ENCODE data around the gene ALOX5.

DNA sequence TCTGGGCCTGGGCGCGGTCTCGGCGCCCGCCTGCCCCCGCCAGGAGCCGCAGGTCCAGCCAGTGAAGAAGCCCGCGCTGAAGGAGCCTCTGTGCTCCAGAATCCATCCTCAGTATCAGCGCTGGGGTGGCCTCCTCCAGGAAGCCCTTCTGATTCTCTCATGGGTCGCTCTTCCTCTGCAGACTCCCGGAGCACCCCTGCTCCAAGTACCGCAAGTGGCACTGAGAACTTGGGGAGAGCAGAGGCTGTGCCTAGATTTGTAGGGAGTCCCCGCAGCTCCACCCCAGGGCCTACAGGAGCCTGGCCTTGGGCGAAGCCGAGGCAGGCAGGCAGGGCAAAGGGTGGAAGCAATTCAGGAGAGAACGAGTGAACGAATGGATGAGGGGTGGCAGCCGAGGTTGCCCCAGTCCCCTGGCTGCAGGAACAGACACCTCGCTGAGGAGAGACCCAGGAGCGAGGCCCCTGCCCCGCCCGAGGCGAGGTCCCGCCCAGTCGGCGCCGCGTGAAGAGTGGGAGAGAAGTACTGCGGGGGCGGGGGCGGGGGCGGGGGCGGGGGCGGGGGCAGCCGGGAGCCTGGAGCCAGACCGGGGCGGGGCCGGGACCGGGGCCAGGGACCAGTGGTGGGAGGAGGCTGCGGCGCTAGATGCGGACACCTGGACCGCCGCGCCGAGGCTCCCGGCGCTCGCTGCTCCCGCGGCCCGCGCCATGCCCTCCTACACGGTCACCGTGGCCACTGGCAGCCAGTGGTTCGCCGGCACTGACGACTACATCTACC is at the start of gene ALOX5:
- TF ChIP-seq EZH2phosphoT487 (IDR thresholded peaks at IDR 0.05) (peak; percentile 51), EZH2 (IDR thresholded peaks at IDR 0.05) (peak; percentile 74)
- TF ChIP-seq, protein P1, sequence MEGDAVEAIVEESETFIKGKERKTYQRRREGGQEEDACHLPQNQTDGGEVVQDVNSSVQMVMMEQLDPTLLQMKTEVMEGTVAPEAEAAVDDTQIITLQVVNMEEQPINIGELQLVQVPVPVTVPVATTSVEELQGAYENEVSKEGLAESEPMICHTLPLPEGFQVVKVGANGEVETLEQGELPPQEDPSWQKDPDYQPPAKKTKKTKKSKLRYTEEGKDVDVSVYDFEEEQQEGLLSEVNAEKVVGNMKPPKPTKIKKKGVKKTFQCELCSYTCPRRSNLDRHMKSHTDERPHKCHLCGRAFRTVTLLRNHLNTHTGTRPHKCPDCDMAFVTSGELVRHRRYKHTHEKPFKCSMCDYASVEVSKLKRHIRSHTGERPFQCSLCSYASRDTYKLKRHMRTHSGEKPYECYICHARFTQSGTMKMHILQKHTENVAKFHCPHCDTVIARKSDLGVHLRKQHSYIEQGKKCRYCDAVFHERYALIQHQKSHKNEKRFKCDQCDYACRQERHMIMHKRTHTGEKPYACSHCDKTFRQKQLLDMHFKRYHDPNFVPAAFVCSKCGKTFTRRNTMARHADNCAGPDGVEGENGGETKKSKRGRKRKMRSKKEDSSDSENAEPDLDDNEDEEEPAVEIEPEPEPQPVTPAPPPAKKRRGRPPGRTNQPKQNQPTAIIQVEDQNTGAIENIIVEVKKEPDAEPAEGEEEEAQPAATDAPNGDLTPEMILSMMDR (IDR thresholded peaks at IDR 0.05): no peak
